Neutrophil (primary cell): ENCODE measurements around the gene TKT.

Source experiments
- H3K27ac ChIP-seq: fragments of 200-600 bp; sonication (generic); 2 replicates; pipeline ENCODE4 v1.5.1; 2016; ENCODE audit warnings: mild to moderate bottlenecking, moderate library complexity
- H3K27me3 ChIP-seq: fragments of 200-600 bp; sonication (generic); 2 replicates; pipeline ENCODE4 v1.6.0; 2016; ENCODE audit warnings: mild to moderate bottlenecking
- H3K36me3 ChIP-seq: fragments of 200-600 bp; sonication (generic); 2 replicates; pipeline ENCODE4 v1.5.1; 2017
- H3K4me1 ChIP-seq, 2 experiments: fragments of 200-600 bp in 1 of 2; sonication (generic) in 1 of 2; 1 replicate in 1 of 2; 2 replicates in 1 of 2; pipeline versions ENCODE4 v1.5.1 to v1.6.1; 2013 to 2016; ENCODE audit warnings: low read depth in 1 of 2, low read length in 1 of 2, mild to moderate bottlenecking in 1 of 2, moderate library complexity in 1 of 2; ENCODE audit not compliant: control insufficient read depth in 1 of 2, insufficient read depth in 1 of 2
- H3K4me3 ChIP-seq, 2 experiments: fragments of 200-600 bp in 1 of 2; sonication (generic) in 1 of 2; 1 replicate in 1 of 2; 2 replicates in 1 of 2; pipeline ENCODE4 v1.5.1; 2013 to 2016; ENCODE audit warnings: low read depth in 1 of 2, low read length in 1 of 2, mild to moderate bottlenecking in 1 of 2, moderate library complexity in 1 of 2
- H3K9me3 ChIP-seq: fragments of 200-600 bp; sonication (generic); 2 replicates; pipeline ENCODE4 v1.5.1; 2016
- TF ChIP-seq, protein P1 (sequence below): fragments of 200-600 bp; sonication (generic); IDR thresholded peaks from 2 replicates; pipeline ENCODE4 v1.5.1; 2016; ENCODE audit warnings: antibody characterized with exemption

Gene TKT

GRCh38 chr3:53295410-53295809 is 39.6 kb upstream of the TKT start:
- TF ChIP-seq, protein P1, sequence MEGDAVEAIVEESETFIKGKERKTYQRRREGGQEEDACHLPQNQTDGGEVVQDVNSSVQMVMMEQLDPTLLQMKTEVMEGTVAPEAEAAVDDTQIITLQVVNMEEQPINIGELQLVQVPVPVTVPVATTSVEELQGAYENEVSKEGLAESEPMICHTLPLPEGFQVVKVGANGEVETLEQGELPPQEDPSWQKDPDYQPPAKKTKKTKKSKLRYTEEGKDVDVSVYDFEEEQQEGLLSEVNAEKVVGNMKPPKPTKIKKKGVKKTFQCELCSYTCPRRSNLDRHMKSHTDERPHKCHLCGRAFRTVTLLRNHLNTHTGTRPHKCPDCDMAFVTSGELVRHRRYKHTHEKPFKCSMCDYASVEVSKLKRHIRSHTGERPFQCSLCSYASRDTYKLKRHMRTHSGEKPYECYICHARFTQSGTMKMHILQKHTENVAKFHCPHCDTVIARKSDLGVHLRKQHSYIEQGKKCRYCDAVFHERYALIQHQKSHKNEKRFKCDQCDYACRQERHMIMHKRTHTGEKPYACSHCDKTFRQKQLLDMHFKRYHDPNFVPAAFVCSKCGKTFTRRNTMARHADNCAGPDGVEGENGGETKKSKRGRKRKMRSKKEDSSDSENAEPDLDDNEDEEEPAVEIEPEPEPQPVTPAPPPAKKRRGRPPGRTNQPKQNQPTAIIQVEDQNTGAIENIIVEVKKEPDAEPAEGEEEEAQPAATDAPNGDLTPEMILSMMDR = no peak
- Histone ChIP-seq H3K27me3 (no peaks in the 10 kb centered on the region), H3K36me3 (peaks cover 47% of the 10 kb centered on the region), H3K27ac (no peak overlapping the region), H3K4me1 (no peaks in the 10 kb centered on the region), H3K4me3 (no peak overlapping the region), H3K9me3 (no peaks in the 10 kb centered on the region)

DNA sequence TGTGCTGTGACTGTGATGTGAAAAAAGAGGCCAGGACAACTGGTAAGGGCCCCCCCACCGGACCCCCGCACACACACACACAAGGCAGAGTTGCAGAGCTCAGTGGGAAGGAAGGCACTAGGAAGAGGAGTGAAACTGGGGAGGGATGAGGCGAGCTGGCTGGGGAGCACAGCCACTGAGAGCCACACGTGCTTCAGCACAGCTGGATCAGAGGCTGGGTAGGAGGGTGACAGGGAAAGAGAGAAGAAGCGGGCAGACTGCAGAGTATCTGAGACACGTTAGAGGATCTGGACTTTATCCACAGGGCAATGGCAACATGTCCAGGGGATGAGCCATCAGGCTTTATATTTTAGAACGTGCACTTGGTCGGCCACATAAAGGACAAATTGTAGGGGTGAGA is 38.0 kb upstream of the TKT start:
- H3K9me3 ChIP-seq = no peaks in the 10 kb centered on the region
- no peak overlapping the region for H3K4me3 ChIP-seq
- TF ChIP-seq, protein P1 = no peak
- no peak overlapping the region for H3K27ac ChIP-seq
- H3K27me3 ChIP-seq = no peaks in the 10 kb centered on the region
- no peaks in the 10 kb centered on the region for H3K4me1 ChIP-seq
- H3K36me3 ChIP-seq = peaks cover 44% of the 10 kb centered on the region

DNA sequence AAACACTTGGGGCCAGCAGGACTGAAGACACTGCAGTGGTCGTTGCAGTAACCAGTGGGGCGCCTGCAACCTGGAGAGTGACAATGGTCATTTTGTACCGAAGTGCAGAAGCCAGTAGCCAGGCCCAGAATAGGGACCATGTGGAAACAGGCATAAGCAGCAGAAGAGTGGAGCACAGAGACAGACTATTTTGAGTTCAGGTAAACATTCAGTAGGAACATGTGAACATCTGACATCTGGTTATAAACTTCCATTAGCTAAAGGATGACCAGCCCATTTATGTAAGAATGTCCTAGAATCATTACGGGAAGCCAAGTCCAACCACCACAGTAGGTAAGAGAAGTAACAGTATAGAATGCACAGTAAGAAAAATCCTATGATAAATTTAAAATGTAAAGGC is 32.4 kb upstream of the TKT start:
- H3K4me3 ChIP-seq = no peak overlapping the region
- H3K27ac ChIP-seq = no peak overlapping the region
- peaks cover 47% of the 10 kb centered on the region for H3K36me3 ChIP-seq

GRCh38 chr3:53287131-53287629 is 31.4 kb upstream of the TKT start:
- no peaks in the 10 kb centered on the region for H3K4me1 ChIP-seq
- peaks cover 38% of the 10 kb centered on the region for H3K36me3 ChIP-seq
- no peak overlapping the region for H3K4me3 ChIP-seq
- H3K27ac ChIP-seq = peak overlapping the region; percentile 13
- TF ChIP-seq, protein P1 = no peak
- no peaks in the 10 kb centered on the region for H3K9me3 ChIP-seq
- H3K27me3 ChIP-seq = no peaks in the 10 kb centered on the region

More for the DNA sequence above, 32.4 kb upstream of the TKT start:
- Histone ChIP-seq H3K27me3 (no peaks in the 10 kb centered on the region), H3K4me1 (no peaks in the 10 kb centered on the region), H3K9me3 (no peaks in the 10 kb centered on the region)
- TF ChIP-seq, protein P1 = no peak

- peaks cover 34% of the 10 kb centered on the region for H3K36me3 ChIP-seq
- H3K27me3 ChIP-seq = no peaks in the 10 kb centered on the region
- TF ChIP-seq, protein P1 = no peak
- no peaks in the 10 kb centered on the region for H3K4me1 ChIP-seq
- H3K9me3 ChIP-seq = no peaks in the 10 kb centered on the region
- no peak overlapping the region for H3K4me3 ChIP-seq
- H3K27ac ChIP-seq = no peak overlapping the region
Observed at GRCh38 chr3:53286727-53287126, 30.9 kb upstream of the TKT start.

- Histone ChIP-seq H3K27ac (no peak overlapping the region), H3K4me3 (no peak overlapping the region), H3K9me3 (no peaks in the 10 kb centered on the region), H3K27me3 (no peaks in the 10 kb centered on the region), H3K4me1 (no peaks in the 10 kb centered on the region), H3K36me3 (peaks cover 18% of the 10 kb centered on the region)
- TF ChIP-seq, protein P1 = no peak
Observed at GRCh38 chr3:53282581-53282980, 26.8 kb upstream of the TKT start.
